Smooth muscle cell (in vitro differentiated cells): ENCODE data around the gene PLXDC1. TPM values are rescaled to one million over a fixed set of nuclear protein-coding genes. Genes with fewer than 3 reads are reported as not detected.
A peak's percentile ranks its signal among the peaks of the same experiment; 100 is the strongest.

ENCODE experiments used
- DNase-seq: peaks from one replicate; lab custom pipeline; 2025; ENCODE audit not compliant: unreplicated experiment; lab: John Stamatoyannopoulos, UW
- H2AFZ ChIP-seq: fragments of 200-600 bp; sonication (generic); 2 replicates; pipeline ENCODE4 v1.6.0; 2016; ENCODE audit warnings: antibody characterized with exemption, low read depth, mild to moderate bottlenecking
- H3F3A ChIP-seq: fragments of 200-600 bp; sonication (generic); 2 replicates; pipeline ENCODE4 v1.6.0; 2017; ENCODE audit warnings: antibody characterized with exemption, low read depth
- H3K27ac ChIP-seq: fragments of 200-600 bp; sonication (generic); 2 replicates; pipeline ENCODE4 v1.5.1; 2016; ENCODE audit warnings: low read depth, mild to moderate bottlenecking
- H3K27me3 ChIP-seq: fragments of 200-600 bp; sonication (generic); 2 replicates; pipeline ENCODE4 v1.6.1; 2016; ENCODE audit warnings: low read depth, mild to moderate bottlenecking
- H3K36me3 ChIP-seq: fragments of 200-600 bp; sonication (generic); 2 replicates; pipeline ENCODE4 v1.5.1; 2016; ENCODE audit warnings: low read depth
- H3K4me1 ChIP-seq: fragments of 200-600 bp; sonication (generic); 2 replicates; pipeline ENCODE4 v1.5.1; 2016; ENCODE audit warnings: low read depth
- H3K4me2 ChIP-seq: fragments of 200-600 bp; sonication (generic); 2 replicates; pipeline ENCODE4 v1.6.0; 2016; ENCODE audit warnings: mild to moderate bottlenecking
- H3K4me3 ChIP-seq: fragments of 200-600 bp; sonication (generic); 2 replicates; pipeline ENCODE4 v1.5.1; 2016; ENCODE audit warnings: mild to moderate bottlenecking
- H3K79me2 ChIP-seq: fragments of 200-600 bp; sonication (generic); 2 replicates; pipeline ENCODE4 v1.6.0; 2016; ENCODE audit warnings: low read depth, mild to moderate bottlenecking
- H3K9ac ChIP-seq: fragments of 200-600 bp; sonication (generic); 2 replicates; pipeline ENCODE4 v1.6.0; 2016; ENCODE audit warnings: low read depth
- H3K9me3 ChIP-seq: fragments of 200-600 bp; sonication (generic); replicated peaks from 2 replicates; pipeline ENCODE4 v1.5.1; 2016; ENCODE audit warnings: low read depth
- H4K20me1 ChIP-seq: fragments of 200-600 bp; sonication (generic); 2 replicates; pipeline ENCODE4 v1.6.0; 2016; ENCODE audit warnings: low read depth
- CTCF ChIP-seq: fragments of 200-600 bp; sonication (generic); IDR thresholded peaks from 2 replicates; pipeline ENCODE4 v1.5.1; 2017; ENCODE audit warnings: borderline replicate concordance, mild to moderate bottlenecking, antibody characterized with exemption; ENCODE audit not compliant: insufficient read depth, poor library complexity, severe bottlenecking
- WGBS: methylation state at CpG from one replicate; pipeline ENCODE4 v1.1.7; 2016; ENCODE audit warnings: low lambda C conversion rate; 5-methylcytosine and 5-hydroxymethylcytosine counted together
- polyA plus RNA-seq: library from polyadenylated mRNA; unstranded; fragments of >200 nt; fragmentation: Nextera tagmentation; extraction: Ambion mirVana; gene quantifications from 2 replicates; pipeline ENCODE4 v1.2.1, GENCODE V29; 2016
- total RNA-seq: library from RNA; depleted of rRNA; stranded (reverse); fragments of >200 nt; gene quantifications from 2 replicates; pipeline ENCODE4 v1.2.3, GENCODE V29; 2014

Gene PLXDC1
- total and polyA plus RNA-seq, 2 experiments from 2014 or later: 17.4 to 18.5 TPM

DNA sequence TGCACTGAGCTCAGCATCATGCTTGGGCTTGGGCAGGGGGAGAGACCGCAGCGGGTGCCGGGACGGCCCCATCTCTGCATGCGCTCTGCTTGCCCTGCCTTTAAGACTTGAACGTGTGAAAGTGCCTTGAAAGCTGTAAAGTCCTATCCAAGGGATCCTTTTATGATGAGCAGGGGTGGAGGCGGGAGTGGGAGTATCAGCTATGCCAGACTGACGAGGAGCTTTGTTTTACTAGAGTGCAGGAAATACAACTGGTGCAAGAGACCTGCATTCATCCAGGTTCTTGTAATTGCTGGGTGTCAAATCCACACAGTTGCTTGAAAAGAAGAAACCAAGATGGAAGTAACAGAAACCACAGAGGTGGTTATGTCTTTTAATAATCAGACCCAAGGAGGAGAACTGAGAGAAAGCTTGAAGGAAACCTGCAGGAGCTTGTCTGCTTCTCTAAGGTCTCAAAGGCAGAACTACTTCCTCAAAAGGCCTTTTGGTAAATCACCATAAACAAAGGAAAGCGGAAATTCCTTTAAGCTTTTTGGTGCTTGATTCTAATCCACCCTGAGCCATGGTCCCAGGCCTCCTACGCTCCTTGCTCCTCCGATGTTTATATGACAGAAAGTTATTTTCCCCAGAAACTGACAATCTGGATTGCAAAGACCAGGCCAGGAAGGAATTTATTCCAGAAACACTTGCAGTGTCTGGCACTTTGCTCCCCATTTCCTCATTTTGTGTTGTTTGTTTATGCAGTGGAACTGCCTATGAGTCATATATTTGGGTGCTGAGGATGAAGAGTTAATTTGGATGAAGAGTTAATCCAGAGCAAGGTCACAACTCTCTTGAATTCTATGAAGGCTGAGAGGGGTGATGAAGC, 132.9 kb downstream of the PLXDC1 start:
- TF ChIP-seq CTCF: no peak
- Histone ChIP-seq H3F3A (peaks cover 24% of the 10 kb centered on the region), H4K20me1 (no peaks in the 10 kb centered on the region), H3K79me2 (no peaks in the 10 kb centered on the region), H3K27me3 (no peaks in the 10 kb centered on the region), H3K9me3 (no peaks in the 10 kb centered on the region), H3K4me1 (peaks cover 10% of the 10 kb centered on the region), H3K4me3 (no peak overlapping the region), H3K9ac (no peak overlapping the region), H3K36me3 (no peaks in the 10 kb centered on the region), H2AFZ (peak overlapping the region; percentile 26), H3K27ac (peak overlapping the region; percentile 45), H3K4me2 (peak overlapping the region; percentile 24)
- WGBS: 38% methylated on average over 11 of the region's 11 CpGs
- DNase-seq: no peak

GRCh38 chr17:39016193-39017153, 135.0 kb downstream of the PLXDC1 start:
- no peak overlapping the region for H2AFZ ChIP-seq
- TF ChIP-seq CTCF: no peak
- WGBS: 67% methylated on average over 9 of the region's 9 CpGs
- no peaks in the 10 kb centered on the region for H3K79me2 ChIP-seq
- H4K20me1 ChIP-seq: no peaks in the 10 kb centered on the region
- H3K36me3 ChIP-seq: no peaks in the 10 kb centered on the region
- peaks cover 24% of the 10 kb centered on the region for H3F3A ChIP-seq
- H3K4me2 ChIP-seq: no peak overlapping the region
- H3K4me1 ChIP-seq: peaks cover 10% of the 10 kb centered on the region
- no peaks in the 10 kb centered on the region for H3K9me3 ChIP-seq
- DNase-seq: no peak
- no peaks in the 10 kb centered on the region for H3K27me3 ChIP-seq
- H3K4me3 ChIP-seq: no peak overlapping the region
- no peak overlapping the region for H3K9ac ChIP-seq
- no peak overlapping the region for H3K27ac ChIP-seq

GRCh38 chr17:39015546-39015935, 135.9 kb downstream of the PLXDC1 start:
- no peak overlapping the region for H3K27ac ChIP-seq
- no peak overlapping the region for H3K4me2 ChIP-seq
- peaks cover 24% of the 10 kb centered on the region for H3F3A ChIP-seq
- no peaks in the 10 kb centered on the region for H3K9me3 ChIP-seq
- WGBS: 96% methylated on average over 11 of the region's 11 CpGs
- H3K4me3 ChIP-seq: no peak overlapping the region
- no peaks in the 10 kb centered on the region for H3K27me3 ChIP-seq
- H3K9ac ChIP-seq: no peak overlapping the region
- peaks cover 10% of the 10 kb centered on the region for H3K4me1 ChIP-seq
- DNase-seq: no peak
- H4K20me1 ChIP-seq: no peaks in the 10 kb centered on the region
- TF ChIP-seq CTCF: no peak
- H3K36me3 ChIP-seq: no peaks in the 10 kb centered on the region
- H3K79me2 ChIP-seq: no peaks in the 10 kb centered on the region
- no peak overlapping the region for H2AFZ ChIP-seq
